OCI-LY7 (cell line): ENCODE results near the gene AGBL4. TPM values are rescaled to one million over a fixed set of nuclear protein-coding genes. Genes with fewer than 3 reads are reported as not detected.
"Not testable (repeated sequence)": the region's sequence is repeated elsewhere in the genome, so short reads cannot be mapped to it uniquely, and the experiment has no call there.

Experiments
- BruUV-seq: library from RNA; stranded (reverse); fragments of 400-500 nt; replicated peaks from 2 replicates; lab custom pipeline; 2021; lab: Mats Ljungman, UMichigan
- CTCF ChIA-PET: fragments of 300-600 bp; sonication (Branson Sonifier 250); formaldehyde crosslinking; loops from one replicate; lab custom pipeline; 2022; ENCODE audit warnings: antibody characterized with exemption; ENCODE audit not compliant: unreplicated experiment; lab: Charles Lee
- POLR2A ChIA-PET: fragments of 300-600 bp; sonication (Branson Sonifier 250); formaldehyde crosslinking; loops from one replicate; lab custom pipeline; 2022; ENCODE audit warnings: antibody characterized with exemption; lab: Charles Lee
- DNase-seq: peaks from one replicate; pipeline ENCODE4 v3.0.0-alpha.2; 2015; ENCODE audit warnings: low spot score
- H2AFZ ChIP-seq: fragments of 200-600 bp; sonication (generic), shearing (Covaris generic); 2 replicates; pipeline ENCODE4 v1.6.1; 2014; ENCODE audit warnings: mild to moderate bottlenecking, antibody characterized with exemption, low read length, moderate library complexity
- H3K27ac ChIP-seq: fragments of 200-600 bp; sonication (generic); 2 replicates; pipeline ENCODE4 v1.5.1; 2014; ENCODE audit warnings: mixed run types, low read depth, mild to moderate bottlenecking, moderate library complexity, low read length, inconsistent platforms; ENCODE audit not compliant: poor library complexity, severe bottlenecking
- H3K36me3 ChIP-seq: fragments of 200-600 bp; sonication (generic); 2 replicates; pipeline ENCODE4 v1.6.1; 2014; ENCODE audit warnings: mild to moderate bottlenecking, antibody characterized with exemption, low read length, moderate library complexity, mixed read lengths; ENCODE audit not compliant: insufficient read depth
- H3K4me1 ChIP-seq: fragments of 200-600 bp; sonication (generic); 2 replicates; pipeline ENCODE4 v1.5.1; 2014; ENCODE audit warnings: mild to moderate bottlenecking, low read length; ENCODE audit not compliant: insufficient read depth, poor library complexity, severe bottlenecking
- H3K4me2 ChIP-seq: fragments of 200-600 bp; sonication (generic); 2 replicates; pipeline ENCODE4 v1.6.1; 2014; ENCODE audit warnings: mild to moderate bottlenecking, low read length
- H3K4me3 ChIP-seq: fragments of 200-600 bp; sonication (generic); 2 replicates; pipeline ENCODE4 v1.5.1; 2014; ENCODE audit warnings: mild to moderate bottlenecking, low read depth, low read length; ENCODE audit not compliant: poor library complexity, severe bottlenecking
- H3K79me2 ChIP-seq: fragments of 200-600 bp; sonication (generic); 2 replicates; pipeline ENCODE4 v1.6.1; 2016; ENCODE audit warnings: low read depth, mild to moderate bottlenecking, low read length, moderate library complexity, mixed read lengths; ENCODE audit not compliant: insufficient read depth
- H3K9me2 ChIP-seq: fragments of 200-600 bp; sonication (generic); 2 replicates; pipeline ENCODE4 v1.6.1; 2016; ENCODE audit warnings: mild to moderate bottlenecking, low read length, mixed read lengths; ENCODE audit not compliant: insufficient read depth
- H3K9me3 ChIP-seq: fragments of 200-600 bp; sonication (generic); 2 replicates; pipeline ENCODE4 v1.6.1; 2014; ENCODE audit warnings: mild to moderate bottlenecking, mixed run types, low read length, mixed read lengths
- H4K20me1 ChIP-seq: fragments of 200-600 bp; sonication (generic); 2 replicates; pipeline ENCODE4 v1.6.1; 2014; ENCODE audit warnings: mild to moderate bottlenecking, antibody characterized with exemption, low read length, moderate library complexity, mixed read lengths; ENCODE audit not compliant: insufficient read depth
- CTCF ChIP-seq: fragments of 200-600 bp; sonication (generic); conservative IDR thresholded peaks from 2 replicates; pipeline ENCODE4 v1.5.1; 2014; ENCODE audit warnings: mild to moderate bottlenecking, antibody characterized with exemption, low read length, moderate library complexity, mixed read lengths
- EZH2phosphoT487 ChIP-seq: fragments of 200-600 bp; sonication (generic); IDR thresholded peaks from 2 replicates; pipeline ENCODE4 v1.6.1; 2018; ENCODE audit warnings: low read depth, borderline replicate concordance, mild to moderate bottlenecking, mixed run types, antibody characterized with exemption, low read length, moderate library complexity, mixed read lengths
- intact Hi-C: fragments of 100-400 bp; cut with micrococcal nuclease; formaldehyde crosslinking; loops from one replicate; pipeline ENCODE4 v1.10.0; 2022; ENCODE audit not compliant: unreplicated experiment
- total RNA-seq, 2 experiments: library from RNA; depleted of rRNA in 1 of 2; stranded (reverse); fragments of >200 nt in 1 of 2; shearing (Covaris generic) in 1 of 2; gene quantifications; 2 replicates each; pipeline ENCODE4 v1.2.3, GENCODE V29; 2014 to 2022

Gene AGBL4
- total RNA-seq, 2 experiments from 2014 or later: not detected

GRCh38 chr1:49306507-49307070 lies 717.2 kb downstream of the AGBL4 start:
- H3K4me1 ChIP-seq: no peaks in the 10 kb centered on the region
- H3K9me2 ChIP-seq: no peaks in the 10 kb centered on the region
- no peaks in the 10 kb centered on the region for H4K20me1 ChIP-seq
- no peak overlapping the region for H2AFZ ChIP-seq
- no TSS peak for BruUV-seq
- TF ChIP-seq EZH2phosphoT487 (no peak), CTCF (no peak)
- H3K27ac ChIP-seq: no peak overlapping the region
- H3K79me2 ChIP-seq: no peaks in the 10 kb centered on the region
- CTCF ChIA-PET: no interaction called here
- POLR2A ChIA-PET: no interaction called here
- no peak overlapping the region for H3K4me2 ChIP-seq
- intact Hi-C loops: no loop called here
- no peaks in the 10 kb centered on the region for H3K9me3 ChIP-seq
- H3K4me3 ChIP-seq: no peak overlapping the region
- no peaks in the 10 kb centered on the region for H3K36me3 ChIP-seq
- DNase-seq: no peak

GRCh38 chr1:49302400-49302799 lies 721.4 kb downstream of the AGBL4 start:
- CTCF ChIA-PET, H3K27ac ChIP-seq, H3K36me3 ChIP-seq, H3K9me3 ChIP-seq, DNase-seq, H3K4me1 ChIP-seq, BruUV-seq, H2AFZ ChIP-seq, POLR2A ChIA-PET, H3K9me2 ChIP-seq, H3K79me2 ChIP-seq, H4K20me1 ChIP-seq, H3K4me3 ChIP-seq, intact Hi-C loops, H3K4me2 ChIP-seq: not testable (repeated sequence)

- H3K9me3 ChIP-seq: no peaks in the 10 kb centered on the region
- H4K20me1 ChIP-seq: no peaks in the 10 kb centered on the region
- no peak overlapping the region for H2AFZ ChIP-seq
- ChIA-PET POLR2A (no interaction called here), CTCF (interaction anchor here (0.5 kb wide), 1 partner anchor 382 kb away, joined by 3 read pairs; no protein-coding TSS in a partner anchor)
- no peaks in the 10 kb centered on the region for H3K79me2 ChIP-seq
- H3K27ac ChIP-seq: no peak overlapping the region
- H3K4me1 ChIP-seq: no peaks in the 10 kb centered on the region
- H3K4me3 ChIP-seq: no peak overlapping the region
- no peaks in the 10 kb centered on the region for H3K9me2 ChIP-seq
- no peak overlapping the region for H3K4me2 ChIP-seq
- intact Hi-C loops: no loop called here
- no peak for DNase-seq
- H3K36me3 ChIP-seq: no peaks in the 10 kb centered on the region
- no peak for TF ChIP-seq EZH2phosphoT487
- TF ChIP-seq CTCF: no peak
- BruUV-seq: no TSS peak
Measured at GRCh38 chr1:49298304-49298703, 725.5 kb downstream of the AGBL4 start.
